K562 (cell line): ENCODE data around the gene MGAT5. TPM values are rescaled to one million over a fixed set of nuclear protein-coding genes. Genes with fewer than 3 reads are reported as not detected.

ENCODE experiments used
- ATAC-seq: fragments of 200-7000 bp; cut with Tn5 transposase; 3 replicates; pipeline ENCODE4 v1.9.1; 2020; ENCODE audit warnings: moderate library complexity
- BruUV-seq: library from RNA; stranded (reverse); fragments of 400-500 nt; replicated peaks from 2 replicates; lab custom pipeline; 2021; lab: Mats Ljungman, UMichigan
- CTCF ChIA-PET: fragments of 300-600 bp; formaldehyde crosslinking; extraction: SDS; loops from one replicate; lab custom pipeline; 2021; ENCODE audit warnings: low intra/inter-chr PET ratio; lab: Yijun Ruan, JAX
- POLR2A ChIA-PET: fragments of 300-600, 350-650 bp; sonication (Branson Sonifier 250); formaldehyde crosslinking; extraction: SDS; loops from one replicate; lab custom pipeline; 2021; ENCODE audit warnings: antibody characterized with exemption, inconsistent platforms; lab: Yijun Ruan, JAX
- DNase-seq, 4 experiments: peaks; one replicate each; pipeline versions ENCODE4 v3.0.0 to v3.0.0-alpha.2; 2011 to 2018; ENCODE audit warnings: low spot score in 3 of 4, mixed read lengths in 3 of 4; ENCODE audit errors: extremely low read depth in 1 of 4
- FAIRE-seq: peaks from 2 replicates; lab custom pipeline; 2011; peaks lifted over from hg19 to GRCh38; lab: Jason Lieb, UNC
- H2AFZ ChIP-seq: 2 replicates; pipeline ENCODE4 v1.6.0; 2011; ENCODE audit warnings: low read depth, low read length, control low read depth, inconsistent platforms
- H3K27ac ChIP-seq: fragments of 200-600 bp; 3 replicates; pipeline ENCODE4 v1.8.0; 2011; ENCODE audit warnings: low read depth, mild to moderate bottlenecking, control low read depth, inconsistent platforms, low read length, moderate library complexity, mixed read lengths; ENCODE audit errors: extremely low read depth
- H3K27me3 ChIP-seq, 2 experiments: fragments of 300-600 bp in 1 of 2; 2 replicates in 1 of 2; 3 replicates in 1 of 2; pipeline versions ENCODE4 v1.6.0 to v1.8.0; 2011; ENCODE audit warnings: inconsistent platforms in 2 of 2, low read length in 2 of 2, mild to moderate bottlenecking in 1 of 2, mixed read lengths in 1 of 2, moderate library complexity in 1 of 2; ENCODE audit not compliant: control insufficient read depth in 2 of 2, insufficient read depth in 2 of 2
- H3K36me3 ChIP-seq: fragments of 300-600 bp; 3 replicates; pipeline ENCODE4 v1.8.0; 2011; ENCODE audit warnings: mild to moderate bottlenecking, low read length, inconsistent platforms; ENCODE audit not compliant: control insufficient read depth, insufficient read depth
- H3K4me1 ChIP-seq, 2 experiments: fragments of 200-600 bp in 1 of 2; replicated peaks in 1 of 2; 2 replicates in 1 of 2; 3 replicates in 1 of 2; pipeline versions ENCODE4 v1.5.1 to v1.8.0; 2011; ENCODE audit warnings: inconsistent platforms in 2 of 2, low read length in 2 of 2, mild to moderate bottlenecking in 1 of 2, mixed read lengths in 1 of 2, moderate library complexity in 1 of 2; ENCODE audit not compliant: control insufficient read depth in 2 of 2, insufficient read depth in 2 of 2
- H3K4me2 ChIP-seq: 2 replicates; pipeline ENCODE4 v1.6.1; 2011; ENCODE audit warnings: low read length, control low read depth, inconsistent platforms, mixed read lengths; ENCODE audit not compliant: insufficient read depth
- H3K4me3 ChIP-seq: fragments of 200-600 bp; sonication (generic), shearing (Covaris generic); 2 replicates; pipeline ENCODE4 v1.5.1; 2016; ENCODE audit warnings: control low read depth, inconsistent platforms
- H3K79me2 ChIP-seq: fragments of 200-600 bp; 3 replicates; pipeline ENCODE4 v1.8.0; 2011; ENCODE audit warnings: low read length, inconsistent platforms; ENCODE audit not compliant: control insufficient read depth, insufficient read depth
- H3K9ac ChIP-seq, 2 experiments: 2 replicates each; pipeline versions ENCODE4 v1.6.0 to v1.6.1; 2011; ENCODE audit warnings: low read depth in 2 of 2, low read length in 2 of 2, control low read depth in 1 of 2, inconsistent platforms in 1 of 2, mild to moderate bottlenecking in 1 of 2, mixed read lengths in 1 of 2; ENCODE audit not compliant: insufficient read depth in 1 of 2
- H3K9me1 ChIP-seq: one replicate; pipeline ENCODE4 v1.6.0; 2011; ENCODE audit warnings: inconsistent platforms, mild to moderate bottlenecking, low read length, moderate library complexity; ENCODE audit not compliant: control insufficient read depth, insufficient read depth
- H3K9me3 ChIP-seq: replicated peaks from 2 replicates; pipeline ENCODE4 v1.5.1; 2011; ENCODE audit warnings: low read depth, low read length, inconsistent platforms; ENCODE audit not compliant: control insufficient read depth, insufficient read depth
- H4K20me1 ChIP-seq: replicated peaks from 2 replicates; pipeline ENCODE4 v1.6.1; 2011; ENCODE audit warnings: low read length, inconsistent platforms, mixed read lengths; ENCODE audit not compliant: control insufficient read depth, insufficient read depth
- ASH1L ChIP-seq: fragments of 450-650 bp; IDR thresholded peaks from 2 replicates; pipeline ENCODE4 v1.6.1; 2018; ENCODE audit warnings: borderline replicate concordance, mild to moderate bottlenecking, low read depth; ENCODE audit not compliant: partially characterized antibody
- ATF4 ChIP-seq: fragments of 450-650 bp; formaldehyde crosslinking; IDR thresholded peaks from 2 replicates; pipeline ENCODE4 v1.4.0; 2022; ENCODE audit warnings: mild to moderate bottlenecking, moderate library complexity
- CBFA2T3 ChIP-seq: fragments of 450-650 bp; IDR thresholded peaks from 2 replicates; pipeline ENCODE4 v1.6.1; 2017
- CHD4 ChIP-seq: fragments of 200-600 bp; sonication (generic); IDR thresholded peaks from 3 replicates; pipeline ENCODE4 v1.6.1; 2012; ENCODE audit warnings: low read depth, mild to moderate bottlenecking, mixed read lengths, low read length, inconsistent platforms; ENCODE audit not compliant: insufficient read depth, insufficient replicate concordance, poor library complexity, severe bottlenecking
- HDAC6 ChIP-seq: IDR thresholded peaks from 2 replicates; pipeline ENCODE4 v1.6.1; 2012; ENCODE audit warnings: low read depth, mild to moderate bottlenecking, control low read depth, inconsistent platforms, low read length, moderate library complexity
- ILF3 ChIP-seq: fragments of 450-650 bp; IDR thresholded peaks from 2 replicates; pipeline ENCODE4 v1.6.1; 2018; ENCODE audit warnings: antibody characterized with exemption, mild to moderate bottlenecking, moderate library complexity, borderline replicate concordance
- KDM1A ChIP-seq, 2 experiments: fragments of 450-650 bp; IDR thresholded peaks; 2 replicates each; pipeline ENCODE4 v1.6.1; 2016; ENCODE audit warnings: mild to moderate bottlenecking in 2 of 2
- MYC ChIP-seq, 2 experiments: fragments of 250-450 bp in 1 of 2; sonication (Bioruptor Pico) in 1 of 2; IDR thresholded peaks; 2 replicates each; pipeline versions ENCODE4 v1.5.1 to v1.6.1; 2012 to 2021; ENCODE audit warnings: low read depth in 2 of 2, borderline replicate concordance in 1 of 2, improper control_type of control experiment in 1 of 2, low read length in 1 of 2, mild to moderate bottlenecking in 1 of 2, moderate library complexity in 1 of 2
- SP2 ChIP-seq: IDR thresholded peaks from 2 replicates; pipeline ENCODE4 v1.6.1; 2011; ENCODE audit warnings: mild to moderate bottlenecking, low read depth, low read length, moderate library complexity; ENCODE audit not compliant: poor library complexity, severe bottlenecking; ENCODE audit errors: extremely low read depth
- ZNF134 ChIP-seq: fragments of 250-450 bp; sonication (Bioruptor Pico); conservative IDR thresholded peaks from 2 replicates; pipeline ENCODE4 v1.4.0; 2020
- ZNF232 ChIP-seq: sonication (generic); formaldehyde crosslinking; IDR thresholded peaks from 2 replicates; pipeline ENCODE4 v1.8.0; 2022; ENCODE audit warnings: mild to moderate bottlenecking, missing genetic modification reagents
- ZNF668 ChIP-seq: fragments of 250-450 bp; sonication (Bioruptor Pico); IDR thresholded peaks from 2 replicates; pipeline ENCODE4 v1.8.0; 2022; ENCODE audit warnings: mild to moderate bottlenecking, inconsistent platforms
- ZNF76 ChIP-seq: fragments of 250-450 bp; sonication (Bioruptor Pico); IDR thresholded peaks from 2 replicates; pipeline ENCODE4 v1.4.0; 2020; ENCODE audit warnings: mild to moderate bottlenecking, moderate library complexity, borderline replicate concordance
- ZNF79 ChIP-seq: fragments of 250-450 bp; sonication (Bioruptor Pico); IDR thresholded peaks from 2 replicates; pipeline ENCODE4 v1.4.0; 2020; ENCODE audit warnings: low read depth, mild to moderate bottlenecking, moderate library complexity
- in situ Hi-C: fragments of 300-500 bp; cut with MboI; formaldehyde crosslinking; loops from 4 replicates; pipeline ENCODE4 v1.15.0; 2018; ENCODE audit warnings: inconsistent platforms, mixed read lengths
- intact Hi-C: fragments of 100-400 bp; cut with micrococcal nuclease; formaldehyde crosslinking; loops from 2 replicates; pipeline ENCODE4 v1.14.2; 2022
- polyA plus RNA-seq, 8 experiments: library from polyadenylated mRNA; depleted of rRNA in 4 of 8; stranded (reverse) in 5 of 8; unstranded in 3 of 8; fragments of >200 nt; fragmentation: Nextera tagmentation in 2 of 8; fragmentation: Illumina TruSeq in 1 of 8; extraction: Ambion mirVana in 2 of 8; extraction: Trizol in 1 of 8; gene quantifications; 2 replicates each; pipeline versions ENCODE4 v1.2.1 to v1.2.3, GENCODE V29; 2011 to 2014; ENCODE audit warnings: inconsistent platforms in 1 of 8, missing spikeins in 1 of 8
- total RNA-seq, 7 experiments: library from RNA; depleted of rRNA in 6 of 7; stranded (reverse); fragments of >200 nt in 6 of 7; fragmentation: Illumina TruSeq in 2 of 7; extraction: Trizol in 2 of 7; gene quantifications; 2 replicates each; pipeline versions ENCODE4 v1.2.1 to v1.2.3, GENCODE V29; 2011 to 2021; ENCODE audit warnings: low replicate concordance in 1 of 7

The MGAT5 gene
- total and polyA plus RNA-seq, 9 of the 15 experiments (the other 6 are each of a cell fraction or from before 2014, with no cell fraction given), result 1.6 to 18.6 (median 11.1) TPM

GRCh38 chr2:134254824-134255223 is 952 bp downstream of the MGAT5 start:
- Histone ChIP-seq H3K4me1 (no peaks in the 10 kb centered on the region; a peak in 1 of 5 replicates), H3K79me2 (no peaks in the 10 kb centered on the region), H3K36me3 (no peaks in the 10 kb centered on the region)
- no peak for FAIRE-seq
- intact Hi-C loops, result no loop called here
- TF ChIP-seq ATF4 (CRISPR knock-in tag) (no peak), ASH1L (no peak), ZNF668 (CRISPR knock-in tag) (no peak), SP2 (no peak), CHD4 (no peak), ILF3 (no peak), ZNF232 (CRISPR knock-in tag) (no peak), HDAC6 (no peak), CBFA2T3 (no peak), MYC (IDR thresholded peaks at IDR 0.05; ENCODE audit: low read depth, low read length) (no peak), MYC (CRISPR knock-in tag; IDR thresholded peaks at IDR 0.05; ENCODE audit: borderline replicate concordance, low read depth) (no peak), ZNF134 (CRISPR knock-in tag) (no peak), ZNF79 (CRISPR knock-in tag) (no peak), KDM1A (IDR thresholded peaks at IDR 0.05) (no peak), ZNF76 (no peak)
- TF ChIP-seq, all 486 proteins: peak for 0
- Histone ChIP-seq H3K4me3 (no peak overlapping the region), H2AFZ (no peak overlapping the region), H3K27ac (no peak overlapping the region), H3K4me2 (no peak overlapping the region), H4K20me1 (no peaks in the 10 kb centered on the region; the same call in 1 of the 2 replicates), H3K9ac (no peak overlapping the region), H3K9me3 (no peaks in the 10 kb centered on the region), H3K27me3 (no peaks in the 10 kb centered on the region), H3K9me1 (no peaks in the 10 kb centered on the region)
- DNase-seq (no peak), ATAC-seq (no peak)
- POLR2A ChIA-PET, result no interaction called here
- no TSS peak for BruUV-seq
- CTCF ChIA-PET, result no interaction called here
- in situ Hi-C loops, result no loop called here
